Activated CD8-positive, alpha-beta T cell treated with anti-CD3 and anti-CD28 coated beads for 36 hours (primary cell): ENCODE measurements around the gene CDH11. TPM values are rescaled to one million over a fixed set of nuclear protein-coding genes. Genes with fewer than 3 reads are reported as not detected.

Experiments used
- ATAC-seq: fragments of 200-7000 bp; cut with Tn5 transposase; one replicate; pipeline ENCODE4 v1.10.0; 2021; ENCODE audit warnings: mild to moderate bottlenecking, moderate library complexity
- CTCF ChIA-PET: fragments of 350-600 bp; sonication (Branson Sonifier 250); formaldehyde crosslinking; loops from one replicate; lab custom pipeline; 2021; ENCODE audit warnings: antibody characterized with exemption; lab: Charles Lee
- POLR2A ChIA-PET: fragments of 350-600 bp; sonication (Branson Sonifier 250); formaldehyde crosslinking; loops from one replicate; lab custom pipeline; 2021; ENCODE audit warnings: antibody characterized with exemption; lab: Charles Lee
- DNase-seq: peaks from one replicate; pipeline ENCODE4 v3.0.0-alpha.2; 2020
- H3K27ac Mint-ChIP-seq: one replicate; pipeline ENCODE4 v1.8.0; 2021; ENCODE audit warnings: mild to moderate bottlenecking, mixed read lengths
- H3K27me3 Mint-ChIP-seq: one replicate; pipeline ENCODE4 v1.8.0; 2021; ENCODE audit warnings: mixed read lengths
- H3K36me3 Mint-ChIP-seq: one replicate; pipeline ENCODE4 v1.8.0; 2021; ENCODE audit warnings: low read depth, mixed read lengths
- H3K4me1 Mint-ChIP-seq: one replicate; pipeline ENCODE4 v1.8.0; 2021; ENCODE audit warnings: low read depth, mixed read lengths
- H3K4me3 Mint-ChIP-seq: one replicate; pipeline ENCODE4 v1.8.0; 2021; ENCODE audit warnings: mild to moderate bottlenecking, moderate library complexity, mixed read lengths
- H3K9me3 Mint-ChIP-seq: one replicate; pipeline ENCODE4 v1.8.0; 2021; ENCODE audit warnings: mixed read lengths
- CTCF ChIP-seq: fragments of 200-600 bp; IDR thresholded peaks from one replicate; pipeline ENCODE4 v1.8.0; 2022; ENCODE audit warnings: antibody characterized with exemption, mild to moderate bottlenecking
- intact Hi-C: fragments of 100-400 bp; cut with micrococcal nuclease; formaldehyde crosslinking; loops from one replicate; pipeline ENCODE4 v1.10.0; 2022
- total RNA-seq, 2 experiments: library from RNA; stranded (reverse); gene quantifications; one replicate each; pipeline ENCODE4 v1.2.3, GENCODE V29; 2021

The CDH11 gene
- total RNA-seq, 2 experiments from 2014 or later: not detected

- no peaks in the 10 kb centered on the region for H3K4me1 Mint-ChIP-seq
These were observed 59.8 kb downstream of the CDH11 start for GRCh38 chr16:65061935-65062518.

GRCh38 chr16:65061263-65061662, 60.6 kb downstream of the CDH11 start:
- Mint-ChIP-seq H3K27ac (no peak overlapping the region), H3K9me3 (peaks cover 6% of the 10 kb centered on the region), H3K36me3 (no peaks in the 10 kb centered on the region), H3K27me3 (peaks cover 3% of the 10 kb centered on the region), H3K4me1 (no peaks in the 10 kb centered on the region), H3K4me3 (no peak overlapping the region)
- CTCF ChIA-PET: no interaction called here
- POLR2A ChIA-PET: no interaction called here
- TF ChIP-seq CTCF: no peak
- no peak for ATAC-seq
- no peak for DNase-seq
- intact Hi-C loops: no loop called here

More at GRCh38 chr16:65061935-65062518, 59.8 kb downstream of the CDH11 start:
- ChIA-PET POLR2A (no interaction called here), CTCF (no interaction called here)
- no peak for DNase-seq
- H3K36me3 Mint-ChIP-seq: no peaks in the 10 kb centered on the region
- no peak overlapping the region for H3K27ac Mint-ChIP-seq
- no peak overlapping the region for H3K4me3 Mint-ChIP-seq
- peaks cover 6% of the 10 kb centered on the region for H3K9me3 Mint-ChIP-seq
- H3K27me3 Mint-ChIP-seq: peaks cover 3% of the 10 kb centered on the region
- no peak for ATAC-seq
- no peak for TF ChIP-seq CTCF
- intact Hi-C loops: no loop called here

GRCh38 chr16:65059406-65059980, 62.4 kb downstream of the CDH11 start:
- Mint-ChIP-seq H3K4me1 (no peaks in the 10 kb centered on the region), H3K27ac (no peak overlapping the region), H3K27me3 (peaks cover 3% of the 10 kb centered on the region), H3K4me3 (no peak overlapping the region), H3K36me3 (no peaks in the 10 kb centered on the region), H3K9me3 (peaks cover 6% of the 10 kb centered on the region)
- TF ChIP-seq CTCF: no peak
- POLR2A ChIA-PET: no interaction called here
- ATAC-seq (no peak), DNase-seq (no peak)
- intact Hi-C loops: no loop called here
- CTCF ChIA-PET: no interaction called here

- H3K27me3 Mint-ChIP-seq: peaks cover 3% of the 10 kb centered on the region
- ATAC-seq (no peak), DNase-seq (no peak)
- intact Hi-C loops: no loop called here
- no peak overlapping the region for H3K27ac Mint-ChIP-seq
- H3K4me3 Mint-ChIP-seq: no peak overlapping the region
- no peaks in the 10 kb centered on the region for H3K36me3 Mint-ChIP-seq
- TF ChIP-seq CTCF: no peak
- peaks cover 6% of the 10 kb centered on the region for H3K9me3 Mint-ChIP-seq
- CTCF ChIA-PET: no interaction called here
- no peaks in the 10 kb centered on the region for H3K4me1 Mint-ChIP-seq
- POLR2A ChIA-PET: no interaction called here
These were observed 64.7 kb downstream of the CDH11 start for GRCh38 chr16:65057184-65057583.

- Mint-ChIP-seq H3K27ac (no peak overlapping the region), H3K27me3 (no peaks in the 10 kb centered on the region), H3K9me3 (peaks cover 2% of the 10 kb centered on the region), H3K4me1 (no peaks in the 10 kb centered on the region), H3K4me3 (no peak overlapping the region), H3K36me3 (no peaks in the 10 kb centered on the region)
- DNase-seq: no peak
- ChIA-PET CTCF (interaction anchor here (0.8 kb wide), 1 partner anchor 19 kb away, joined by 3 read pairs; no protein-coding TSS in a partner anchor), POLR2A (no interaction called here)
- ATAC-seq: no peak
- intact Hi-C loops: no loop called here
- TF ChIP-seq CTCF: no peak
These were observed 67.4 kb downstream of the CDH11 start for GRCh38 chr16:65054457-65054856.
